Stomach (tissue), 4 donors: ENCODE results near the gene ZKSCAN3.

Source experiments
- CTCF ChIP-seq, 7 experiments: fragments of 450-650 bp in 4 of 7; fragments of 200-600 bp in 3 of 7; sonication (generic) in 3 of 7; IDR thresholded peaks; one replicate each; pipeline ENCODE4 v1.5.1; 2016 to 2019; ENCODE audit warnings: antibody characterized with exemption in 7 of 7, control low read depth in 2 of 7, mild to moderate bottlenecking in 1 of 7
- EP300 ChIP-seq: sonication (generic); formaldehyde crosslinking; IDR thresholded peaks from one replicate; pipeline ENCODE4 v1.6.1; 2017; ENCODE audit warnings: antibody characterized with exemption
- POLR2A ChIP-seq, 4 donors: fragments of 450-650 bp; IDR thresholded peaks; one replicate each; pipeline ENCODE4 v1.6.1; 2016; ENCODE audit warnings: antibody characterized with exemption in 4 of 4, control low read depth in 2 of 4, mild to moderate bottlenecking in 1 of 4, moderate library complexity in 1 of 4
- POLR2AphosphoS5 ChIP-seq, 3 donors: sonication (generic); formaldehyde crosslinking; IDR thresholded peaks; one replicate each; pipeline ENCODE4 v1.6.1; 2016; ENCODE audit warnings: antibody characterized with exemption in 3 of 3

- no peak for TF ChIP-seq POLR2AphosphoS5 (IDR thresholded peaks at IDR 0.05)
- no peak for TF ChIP-seq POLR2A (IDR thresholded peaks at IDR 0.05)
- TF ChIP-seq CTCF (IDR thresholded peaks at IDR 0.05) = no peak
- TF ChIP-seq EP300 = no peak
Observed at GRCh38 chr6:28340310-28341095, 9.2 kb upstream of the ZKSCAN3 start.
